ENCODE results near the gene ACTR2.

The ACTR2 gene

DNA sequence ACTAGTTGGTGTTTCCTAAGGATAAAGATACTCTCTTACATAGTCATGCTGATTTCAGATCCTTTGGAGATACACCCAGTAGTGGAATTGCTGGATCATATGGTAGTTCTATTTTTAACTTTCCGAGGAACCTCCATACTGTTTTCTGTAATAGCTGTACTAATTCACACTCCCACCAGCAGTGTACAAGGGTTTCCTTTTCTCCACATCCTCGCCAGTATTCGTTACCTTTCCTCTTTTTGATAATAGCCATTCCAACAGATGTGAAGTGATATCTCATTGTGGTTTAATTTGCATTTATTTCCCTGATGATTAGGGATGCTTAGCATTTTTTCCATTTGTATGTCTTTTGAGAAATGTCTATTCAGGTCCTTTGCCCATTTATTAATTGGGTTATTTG lies 34.0 kb downstream of the ACTR2 start:
- TF ChIP-seq, protein P1, sequence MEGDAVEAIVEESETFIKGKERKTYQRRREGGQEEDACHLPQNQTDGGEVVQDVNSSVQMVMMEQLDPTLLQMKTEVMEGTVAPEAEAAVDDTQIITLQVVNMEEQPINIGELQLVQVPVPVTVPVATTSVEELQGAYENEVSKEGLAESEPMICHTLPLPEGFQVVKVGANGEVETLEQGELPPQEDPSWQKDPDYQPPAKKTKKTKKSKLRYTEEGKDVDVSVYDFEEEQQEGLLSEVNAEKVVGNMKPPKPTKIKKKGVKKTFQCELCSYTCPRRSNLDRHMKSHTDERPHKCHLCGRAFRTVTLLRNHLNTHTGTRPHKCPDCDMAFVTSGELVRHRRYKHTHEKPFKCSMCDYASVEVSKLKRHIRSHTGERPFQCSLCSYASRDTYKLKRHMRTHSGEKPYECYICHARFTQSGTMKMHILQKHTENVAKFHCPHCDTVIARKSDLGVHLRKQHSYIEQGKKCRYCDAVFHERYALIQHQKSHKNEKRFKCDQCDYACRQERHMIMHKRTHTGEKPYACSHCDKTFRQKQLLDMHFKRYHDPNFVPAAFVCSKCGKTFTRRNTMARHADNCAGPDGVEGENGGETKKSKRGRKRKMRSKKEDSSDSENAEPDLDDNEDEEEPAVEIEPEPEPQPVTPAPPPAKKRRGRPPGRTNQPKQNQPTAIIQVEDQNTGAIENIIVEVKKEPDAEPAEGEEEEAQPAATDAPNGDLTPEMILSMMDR (IDR thresholded peaks at IDR 0.05) = no peak
- no peak for TF ChIP-seq ZFX (IDR thresholded peaks at IDR 0.05; ENCODE audit: borderline replicate concordance)
- H3K27ac ChIP-seq = no peak overlapping the region

DNA sequence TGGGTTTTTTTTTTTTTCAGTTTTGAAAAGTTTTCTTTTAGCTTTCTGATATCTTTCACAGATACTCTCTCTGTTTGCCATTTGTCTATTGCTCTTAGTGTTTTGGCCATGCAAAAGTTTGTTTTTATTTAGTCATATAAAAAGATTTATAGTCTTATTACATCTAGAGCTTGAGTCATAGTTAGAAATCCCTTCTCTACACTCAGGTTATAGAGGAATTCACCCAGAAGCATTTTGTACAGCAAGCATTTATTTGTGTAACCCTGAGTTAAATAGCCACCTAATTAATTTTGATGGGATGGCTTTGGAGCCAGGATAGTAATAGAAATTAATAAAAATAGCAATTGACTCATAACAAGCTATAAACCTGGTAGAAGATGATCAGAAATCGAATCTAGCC lies 35.6 kb downstream of the ACTR2 start:
- TF ChIP-seq, protein P1 (IDR thresholded peaks at IDR 0.05) = no peak
- TF ChIP-seq ZFX (IDR thresholded peaks at IDR 0.05; ENCODE audit: borderline replicate concordance) = no peak
- no peak overlapping the region for H3K27ac ChIP-seq

DNA sequence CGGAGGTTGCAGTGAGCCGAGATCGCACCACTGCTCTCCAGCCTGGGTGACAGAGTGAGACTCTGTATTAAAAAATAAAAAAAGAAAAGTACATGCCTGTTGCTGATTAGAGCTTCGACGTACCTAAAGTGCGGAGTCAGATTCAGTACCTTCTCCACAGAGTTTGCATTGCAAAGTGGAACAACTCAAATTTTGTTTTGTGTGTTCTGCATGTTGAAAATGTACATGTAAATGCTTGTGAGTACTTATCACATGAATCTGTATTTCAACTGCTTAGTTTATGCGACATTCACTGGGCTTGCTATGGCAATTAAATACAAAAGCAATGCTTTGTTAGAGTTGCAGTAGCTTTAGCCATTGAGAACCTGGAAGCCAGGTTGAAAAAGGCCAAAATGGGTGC lies 36.4 kb downstream of the ACTR2 start:
- no peak overlapping the region for H3K27ac ChIP-seq
- TF ChIP-seq, protein P1 (IDR thresholded peaks at IDR 0.05) = no peak
- TF ChIP-seq ZFX (IDR thresholded peaks at IDR 0.05; ENCODE audit: borderline replicate concordance) = no peak

DNA sequence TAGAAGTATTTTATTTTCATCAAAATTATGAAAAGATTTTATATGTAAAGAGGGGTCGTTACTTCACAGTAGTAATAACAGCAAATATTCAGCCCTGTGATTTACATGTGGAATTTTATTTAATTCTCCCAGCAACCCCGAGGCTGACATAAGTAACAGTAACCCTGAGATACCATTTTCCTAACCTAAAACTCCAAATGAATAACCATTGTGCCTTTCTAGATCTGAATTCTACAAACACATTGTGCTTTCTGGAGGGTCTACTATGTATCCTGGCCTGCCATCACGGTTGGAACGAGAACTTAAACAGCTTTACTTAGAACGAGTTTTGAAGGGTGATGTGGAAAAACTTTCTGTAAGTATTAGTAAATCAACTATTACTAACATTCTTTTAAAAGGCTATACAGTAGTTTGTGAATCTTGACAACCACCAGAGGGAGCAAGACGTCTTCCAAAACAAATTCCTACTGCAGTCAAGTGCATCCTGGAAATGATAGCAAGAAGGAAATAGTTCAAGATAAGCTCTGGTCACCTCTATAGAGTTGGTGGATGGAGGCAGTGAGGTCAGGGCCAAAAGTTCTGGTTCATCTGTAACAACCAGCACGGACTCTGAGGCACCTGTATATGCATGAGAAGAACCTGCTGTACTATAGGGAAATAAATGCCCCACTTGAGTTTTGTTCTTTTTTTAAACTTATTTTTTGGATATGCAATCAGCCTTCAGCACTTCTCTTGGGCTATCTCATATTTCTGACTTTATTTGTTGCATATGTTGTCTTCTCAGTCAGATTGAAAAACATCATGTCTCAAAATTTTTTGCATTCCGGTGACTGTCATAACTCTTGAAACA lies 37.4 kb downstream of the ACTR2 start:
- no peak overlapping the region for H3K27ac ChIP-seq
- no peak for TF ChIP-seq ZFX (IDR thresholded peaks at IDR 0.05; ENCODE audit: borderline replicate concordance)
- TF ChIP-seq, protein P1 (IDR thresholded peaks at IDR 0.05) = peak; percentile 81

DNA sequence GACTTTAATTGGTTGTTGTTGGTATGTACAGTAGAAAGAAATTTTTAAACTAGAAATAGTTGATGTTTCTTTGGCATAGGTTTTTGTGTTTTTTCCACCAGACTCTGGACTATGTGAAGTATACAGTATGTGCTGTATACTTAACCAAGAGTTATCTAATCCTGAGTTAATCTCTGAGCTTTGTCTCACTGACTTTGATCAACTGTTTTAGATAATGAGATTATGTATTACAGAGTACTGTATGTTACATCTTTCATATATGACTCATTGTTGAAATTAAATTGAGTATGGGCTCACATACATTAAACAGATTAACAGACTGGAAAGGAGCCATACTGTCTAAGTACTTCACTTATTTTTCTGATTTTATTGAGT lies 38.0 kb downstream of the ACTR2 start:
- H3K27ac ChIP-seq = no peak overlapping the region
- no peak for TF ChIP-seq ZFX (IDR thresholded peaks at IDR 0.05; ENCODE audit: borderline replicate concordance)
- TF ChIP-seq, protein P1 (IDR thresholded peaks at IDR 0.05) = no peak

DNA sequence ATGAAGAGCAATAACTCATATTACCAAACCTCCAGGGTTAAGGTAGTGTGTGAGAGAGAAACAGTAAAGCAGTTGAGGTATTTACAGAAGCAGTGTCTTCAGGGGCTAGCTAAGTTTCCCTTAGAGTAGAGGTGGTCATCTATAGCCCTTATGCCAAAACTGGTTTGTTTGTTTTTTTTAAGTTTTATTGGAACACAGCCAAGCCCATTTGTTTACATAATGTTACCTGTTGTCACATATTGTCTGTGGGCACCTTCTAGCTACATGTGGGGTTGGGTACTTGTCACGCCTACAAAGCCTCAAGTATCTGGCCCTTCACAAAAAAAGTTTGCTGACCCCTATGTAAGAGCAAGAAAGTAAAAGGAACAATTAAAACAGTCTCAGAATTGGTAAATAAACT lies 39.4 kb downstream of the ACTR2 start:
- TF ChIP-seq, protein P1 (IDR thresholded peaks at IDR 0.05) = no peak
- TF ChIP-seq ZFX (IDR thresholded peaks at IDR 0.05; ENCODE audit: borderline replicate concordance) = no peak
- H3K27ac ChIP-seq = no peak overlapping the region; the same call in 1 of the 2 replicates

DNA sequence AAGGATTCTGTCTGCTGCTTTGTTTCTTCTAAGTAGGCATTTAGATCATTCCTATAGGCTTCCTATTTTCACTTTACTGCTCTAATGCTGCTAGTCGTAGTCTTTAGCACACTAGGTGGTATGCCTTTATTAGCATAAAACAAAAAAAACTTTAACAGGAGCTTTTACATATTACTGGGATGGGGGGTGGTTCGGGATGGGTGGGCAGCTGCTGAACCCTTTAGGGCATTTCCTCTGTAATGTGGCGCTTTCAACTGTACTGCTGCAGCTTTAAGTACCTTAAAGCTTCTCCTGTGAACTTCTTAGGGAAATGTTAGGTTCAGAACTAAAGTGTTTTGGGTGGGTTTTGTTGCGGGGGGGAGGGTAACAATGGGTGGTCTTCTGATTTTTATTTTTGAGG lies 41.3 kb downstream of the ACTR2 start:
- no peak for TF ChIP-seq ZFX (IDR thresholded peaks at IDR 0.05; ENCODE audit: borderline replicate concordance)
- TF ChIP-seq, protein P1 (IDR thresholded peaks at IDR 0.05) = no peak
- no peak overlapping the region for H3K27ac ChIP-seq
